H1 (cell line): Measurements from ENCODE around the gene CEP95. TPM values are rescaled to one million over a fixed set of nuclear protein-coding genes. Genes with fewer than 3 reads are reported as not detected.

Experiments used
- CHD7 ChIP-seq: fragments of 300-600 bp; sonication (generic); IDR thresholded peaks from 2 replicates; pipeline ENCODE4 v1.7.1; 2012; ENCODE audit warnings: low read length, moderate library complexity, mild to moderate bottlenecking, inconsistent platforms; ENCODE audit not compliant: insufficient replicate concordance
- CTBP2 ChIP-seq: IDR thresholded peaks from 2 replicates; pipeline ENCODE4 v1.7.0; 2011; ENCODE audit warnings: borderline replicate concordance, mild to moderate bottlenecking, moderate library complexity, mixed read lengths, low read length; ENCODE audit not compliant: insufficient read depth, insufficient read length
- polyA plus RNA-seq, 7 experiments: library from polyadenylated mRNA; depleted of rRNA in 3 of 7; stranded (reverse) in 5 of 7; unstranded in 2 of 7; fragments of >200 nt in 5 of 7; fragments of 200-250 nt in 2 of 7; gene quantifications; 1 replicate in 5 of 7; 2 replicates in 1 of 7; 4 replicates in 1 of 7; pipeline versions ENCODE4 v1.2.1 to v1.2.3, GENCODE V29; 2011 to 2013; ENCODE audit warnings: missing spikeins in 2 of 7, mixed read lengths in 2 of 7
- total RNA-seq: library from RNA; stranded (reverse); fragmentation: NEBNext Ultra II Directional; extraction: Animal tissue kit (Norgen Biotek cat#: 25700); gene quantifications from 2 replicates; pipeline ENCODE4 v1.2.1, GENCODE V29; 2021

Gene CEP95
- total and polyA plus RNA-seq, 2 of the 8 experiments (the other 6 are each of a cell fraction or from before 2014, with no cell fraction given): 22.3 to 51.5 TPM

- TF ChIP-seq CHD7: no peak
- TF ChIP-seq CTBP2: no peak
These were observed 47.5 kb upstream of the CEP95 start (continued) for GRCh38 chr17:64459284-64459747.
